ENCODE results near the gene MAPK7.

DNA sequence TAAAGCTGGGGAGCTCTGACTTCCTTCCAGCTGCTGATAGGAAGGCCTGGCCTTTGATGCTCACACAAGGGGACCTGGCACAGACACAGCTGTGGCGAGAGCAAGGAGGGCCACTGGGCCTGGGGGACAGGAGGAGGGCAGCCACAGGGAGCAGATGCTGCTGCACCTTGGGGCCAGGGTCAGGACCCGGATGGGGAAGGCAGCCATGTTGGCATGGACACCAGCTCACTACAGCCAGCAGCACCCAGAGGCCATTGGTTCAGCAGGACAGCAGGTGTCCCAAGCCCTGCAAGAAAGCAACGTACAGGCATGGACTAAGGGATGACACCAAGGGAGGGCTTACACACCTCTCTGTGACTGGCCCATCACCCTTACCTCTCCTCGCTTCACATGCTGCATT is 24.7 kb downstream of the MAPK7 start:
- no peak for TF ChIP-seq POLR2A (IDR thresholded peaks at IDR 0.05)
- TF ChIP-seq, protein P1, sequence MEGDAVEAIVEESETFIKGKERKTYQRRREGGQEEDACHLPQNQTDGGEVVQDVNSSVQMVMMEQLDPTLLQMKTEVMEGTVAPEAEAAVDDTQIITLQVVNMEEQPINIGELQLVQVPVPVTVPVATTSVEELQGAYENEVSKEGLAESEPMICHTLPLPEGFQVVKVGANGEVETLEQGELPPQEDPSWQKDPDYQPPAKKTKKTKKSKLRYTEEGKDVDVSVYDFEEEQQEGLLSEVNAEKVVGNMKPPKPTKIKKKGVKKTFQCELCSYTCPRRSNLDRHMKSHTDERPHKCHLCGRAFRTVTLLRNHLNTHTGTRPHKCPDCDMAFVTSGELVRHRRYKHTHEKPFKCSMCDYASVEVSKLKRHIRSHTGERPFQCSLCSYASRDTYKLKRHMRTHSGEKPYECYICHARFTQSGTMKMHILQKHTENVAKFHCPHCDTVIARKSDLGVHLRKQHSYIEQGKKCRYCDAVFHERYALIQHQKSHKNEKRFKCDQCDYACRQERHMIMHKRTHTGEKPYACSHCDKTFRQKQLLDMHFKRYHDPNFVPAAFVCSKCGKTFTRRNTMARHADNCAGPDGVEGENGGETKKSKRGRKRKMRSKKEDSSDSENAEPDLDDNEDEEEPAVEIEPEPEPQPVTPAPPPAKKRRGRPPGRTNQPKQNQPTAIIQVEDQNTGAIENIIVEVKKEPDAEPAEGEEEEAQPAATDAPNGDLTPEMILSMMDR (IDR thresholded peaks at IDR 0.05): no peak
